ENCODE results near the gene IFT43.

- TF ChIP-seq CTCF (IDR thresholded peaks at IDR 0.05) (no peak), POLR2A (IDR thresholded peaks at IDR 0.05) (no peak)
These were observed 21.8 kb downstream of the IFT43 start for GRCh38 chr14:76007379-76007778.
